ENCODE measurements around the gene PHF21A. TPM values are rescaled to one million over a fixed set of nuclear protein-coding genes. Genes with fewer than 3 reads are reported as not detected.

The PHF21A gene
- total and polyA plus RNA-seq, 2 of the 13 experiments (the other 11 are each of a cell fraction or from before 2014, with no cell fraction given) = 4.1 to 34.6 TPM

- TF ChIP-seq ZSCAN29 (CRISPR knock-in tag; conservative IDR thresholded peaks at IDR 0.05) = no peak
- no peak for TF ChIP-seq JDP2 (CRISPR knock-in tag; IDR thresholded peaks at IDR 0.05; ENCODE audit: borderline replicate concordance)
- TF ChIP-seq ZC3H4 (CRISPR knock-in tag; IDR thresholded peaks at IDR 0.05; ENCODE audit: borderline replicate concordance) = no peak
- TF ChIP-seq ZNF263 (CRISPR knock-in tag; IDR thresholded peaks at IDR 0.05) = no peak
- TF ChIP-seq RFX1 (IDR thresholded peaks at IDR 0.05) = no peak
These were observed 73.1 kb downstream of the PHF21A start (continued) for GRCh38 chr11:46048198-46048597.

- FAIRE-seq = no peak
- Histone ChIP-seq H3K36me3 (replicated peaks in 1 of 2; ENCODE audit: control insufficient read depth in 1 of 2, insufficient read depth in 2 of 2, low read length in 2 of 2) (no peaks in the 10 kb centered on the region; a peak in 1 of 5 replicates), H3K4me3 (replicated peaks in 1 of 3; ENCODE audit: insufficient read depth in 1 of 3, low read depth in 2 of 3, low read length in 3 of 3) (no peak overlapping the region), H3K27ac (ENCODE audit: extremely low read length, insufficient read depth, low read length) (no peak overlapping the region), H3K4me2 (ENCODE audit: low read depth, low read length) (no peak overlapping the region), H3K27me3 (ENCODE audit: control insufficient read depth in 1 of 2, insufficient read depth in 2 of 2, low read length in 2 of 2) (no peaks in the 10 kb centered on the region), H3K79me2 (ENCODE audit: insufficient read depth, low read length) (no peaks in the 10 kb centered on the region), H2AFZ (ENCODE audit: low read length) (no peak overlapping the region), H3K9me3 (ENCODE audit: low read length) (no peaks in the 10 kb centered on the region), H3K4me1 (ENCODE audit: insufficient read depth, low read length) (peaks cover 6% of the 10 kb centered on the region; the same call in 1 of the 2 replicates), H4K20me1 (ENCODE audit: insufficient read depth, low read length) (no peaks in the 10 kb centered on the region), H3K9ac (ENCODE audit: insufficient read depth, low read depth, low read length) (no peak overlapping the region)
- CTCF ChIA-PET (ENCODE audit: low intra/inter-chr PET ratio, low total read pairs) = no interaction called here
- no peak for ATAC-seq
- in situ Hi-C loops (cut with HindIII; ENCODE audit: extremely low pct_ligation_motif_present, low pct_unique_long_range_greater_than_20kb) (no loop called here), intact Hi-C loops (cut with micrococcal nuclease; ENCODE audit: unreplicated experiment) (no loop called here)
- TF ChIP-seq SIX4 (CRISPR knock-in tag; IDR thresholded peaks at IDR 0.05) = peak; percentile 86
- TF ChIP-seq SIX1 (CRISPR knock-in tag; IDR thresholded peaks at IDR 0.05; ENCODE audit: borderline replicate concordance) = peak; percentile 75; the same call in 1 of the 2 replicates
- TF ChIP-seq TOPORS (CRISPR knock-in tag; IDR thresholded peaks at IDR 0.05) = no peak
- no peak for TF ChIP-seq JDP2 (CRISPR knock-in tag; IDR thresholded peaks at IDR 0.05; ENCODE audit: borderline replicate concordance)
- peak; percentile 55; the same call in 1 of the 2 replicates for TF ChIP-seq ZNF652 (CRISPR knock-in tag; IDR thresholded peaks at IDR 0.05; ENCODE audit: borderline replicate concordance, low read depth)
- peak; percentile 16 for DNase-seq (ENCODE audit: low spot score)
- BruUV-seq (replicated peaks) = no TSS peak
- POLR2A ChIA-PET = no interaction called here
These were observed 73.7 kb downstream of the PHF21A start for GRCh38 chr11:46047520-46047919.

- POLR2A ChIA-PET = no interaction called here
- no peak for DNase-seq (ENCODE audit: low spot score)
- ATAC-seq = no peak
- H2AFZ ChIP-seq (ENCODE audit: low read length) = no peak overlapping the region
- intact Hi-C loops (cut with micrococcal nuclease; ENCODE audit: unreplicated experiment) = no loop called here
- H3K36me3 ChIP-seq (replicated peaks in 1 of 2; ENCODE audit: control insufficient read depth in 1 of 2, insufficient read depth in 2 of 2, low read length in 2 of 2) = no peaks in the 10 kb centered on the region; a peak in 1 of 5 replicates
- H3K27me3 ChIP-seq (ENCODE audit: control insufficient read depth in 1 of 2, insufficient read depth in 2 of 2, low read length in 2 of 2) = no peaks in the 10 kb centered on the region
- H3K9ac ChIP-seq (ENCODE audit: insufficient read depth, low read depth, low read length) = no peak overlapping the region
- H3K4me1 ChIP-seq (ENCODE audit: insufficient read depth, low read length) = peaks cover 6% of the 10 kb centered on the region; the same call in 1 of the 2 replicates
- FAIRE-seq = no peak
- H3K27ac ChIP-seq (ENCODE audit: extremely low read length, insufficient read depth, low read length) = no peak overlapping the region
- no peaks in the 10 kb centered on the region for H3K9me3 ChIP-seq (ENCODE audit: low read length)
- 94% methylated on average over 1 of the region's 1 CpG for WGBS (ENCODE audit: low lambda C conversion rate)
- H3K4me3 ChIP-seq (replicated peaks in 1 of 3; ENCODE audit: insufficient read depth in 1 of 3, low read depth in 2 of 3, low read length in 3 of 3) = no peak overlapping the region
- no peaks in the 10 kb centered on the region for H4K20me1 ChIP-seq (ENCODE audit: insufficient read depth, low read length)
- CTCF ChIA-PET (ENCODE audit: low intra/inter-chr PET ratio, low total read pairs) = no interaction called here
- H3K4me2 ChIP-seq (ENCODE audit: low read depth, low read length) = no peak overlapping the region
- H3K79me2 ChIP-seq (ENCODE audit: insufficient read depth, low read length) = no peaks in the 10 kb centered on the region
- BruUV-seq (replicated peaks) = no TSS peak
- in situ Hi-C loops (cut with HindIII; ENCODE audit: extremely low pct_ligation_motif_present, low pct_unique_long_range_greater_than_20kb) = no loop called here
- TF ChIP-seq PITX1 (CRISPR knock-in tag; IDR thresholded peaks at IDR 0.05) (no peak), TMF1 (CRISPR knock-in tag; IDR thresholded peaks at IDR 0.05; ENCODE audit: low read depth) (no peak), NFATC3 (CRISPR knock-in tag; IDR thresholded peaks at IDR 0.05) (no peak), ZNF124 (CRISPR knock-in tag; IDR thresholded peaks at IDR 0.05) (no peak), ZNF205 (CRISPR knock-in tag; IDR thresholded peaks at IDR 0.05) (no peak), HCFC1 (IDR thresholded peaks at IDR 0.05; ENCODE audit: low read depth, low read length) (no peak), ZC3H4 (CRISPR knock-in tag; IDR thresholded peaks at IDR 0.05; ENCODE audit: borderline replicate concordance) (no peak), ZNF362 (CRISPR knock-in tag; IDR thresholded peaks at IDR 0.05; ENCODE audit: borderline replicate concordance) (no peak), NCOA5 (CRISPR knock-in tag; IDR thresholded peaks at IDR 0.05) (no peak), ZNF546 (CRISPR knock-in tag; conservative IDR thresholded peaks at IDR 0.05) (no peak)
These were observed 75.4 kb downstream of the PHF21A start for GRCh38 chr11:46045811-46046210.
